Suprapubic skin (tissue), 4 donors: ENCODE results near the gene HES1.

ENCODE experiments used
- POLR2A ChIP-seq, 2 donors: fragments of 450-650 bp; IDR thresholded peaks; one replicate each; pipeline ENCODE4 v1.6.1; 2017; ENCODE audit warnings: antibody characterized with exemption in 2 of 2, mild to moderate bottlenecking in 2 of 2, moderate library complexity in 2 of 2
- POLR2AphosphoS5 ChIP-seq, 3 donors: sonication (generic); formaldehyde crosslinking; IDR thresholded peaks; one replicate each; pipeline ENCODE4 v1.6.1; 2017; ENCODE audit warnings: antibody characterized with exemption in 3 of 3
- TF ChIP-seq, protein P1 (sequence below), 2 donors: fragments of 200-600 bp in 1 of 2; fragments of 450-650 bp in 1 of 2; sonication (generic) in 1 of 2; IDR thresholded peaks; one replicate each; pipeline ENCODE4 v1.5.1; 2016 to 2019; ENCODE audit warnings: antibody characterized with exemption in 2 of 2, mild to moderate bottlenecking in 1 of 2, moderate library complexity in 1 of 2

- TF ChIP-seq POLR2A (IDR thresholded peaks at IDR 0.05) (no peak), POLR2AphosphoS5 (IDR thresholded peaks at IDR 0.05) (no peak)
- TF ChIP-seq, protein P1, sequence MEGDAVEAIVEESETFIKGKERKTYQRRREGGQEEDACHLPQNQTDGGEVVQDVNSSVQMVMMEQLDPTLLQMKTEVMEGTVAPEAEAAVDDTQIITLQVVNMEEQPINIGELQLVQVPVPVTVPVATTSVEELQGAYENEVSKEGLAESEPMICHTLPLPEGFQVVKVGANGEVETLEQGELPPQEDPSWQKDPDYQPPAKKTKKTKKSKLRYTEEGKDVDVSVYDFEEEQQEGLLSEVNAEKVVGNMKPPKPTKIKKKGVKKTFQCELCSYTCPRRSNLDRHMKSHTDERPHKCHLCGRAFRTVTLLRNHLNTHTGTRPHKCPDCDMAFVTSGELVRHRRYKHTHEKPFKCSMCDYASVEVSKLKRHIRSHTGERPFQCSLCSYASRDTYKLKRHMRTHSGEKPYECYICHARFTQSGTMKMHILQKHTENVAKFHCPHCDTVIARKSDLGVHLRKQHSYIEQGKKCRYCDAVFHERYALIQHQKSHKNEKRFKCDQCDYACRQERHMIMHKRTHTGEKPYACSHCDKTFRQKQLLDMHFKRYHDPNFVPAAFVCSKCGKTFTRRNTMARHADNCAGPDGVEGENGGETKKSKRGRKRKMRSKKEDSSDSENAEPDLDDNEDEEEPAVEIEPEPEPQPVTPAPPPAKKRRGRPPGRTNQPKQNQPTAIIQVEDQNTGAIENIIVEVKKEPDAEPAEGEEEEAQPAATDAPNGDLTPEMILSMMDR (IDR thresholded peaks at IDR 0.05), result no peak
Measured at GRCh38 chr3:194136519-194137007, 615 bp downstream of the HES1 start.
